Hair follicular keratinocyte (primary cell): Measurements from ENCODE around the gene TM4SF1. TPM values are rescaled to one million over a fixed set of nuclear protein-coding genes. Genes with fewer than 3 reads are reported as not detected.

Experiments
- total RNA-seq: library from RNA; depleted of rRNA; stranded (reverse); fragments of >200 nt; gene quantifications from 2 replicates; pipeline ENCODE4 v1.2.3, GENCODE V29; 2015

Gene TM4SF1
- 154 and 265 TPM in 2 replicates for total RNA-seq

GRCh38 chr3:149377408-149378364 is at the start of gene TM4SF1:
Gene TM4SF1, minus strand, starts transcription at chr3:149377649. Its CDS starts 102 bp downstream, at chr3:149377547.

GRCh38 chr3:149333176-149333859 is 44.1 kb downstream of the TM4SF1 start, which contains the start of gene TM4SF18:
Gene TM4SF18, minus strand, starts transcription at chr3:149333636. Its CDS starts 254 bp downstream, at chr3:149333382.

Other genes starting within 250 kb of the TM4SF1 start
- gene HPS3, start 248.0 kb downstream of the TM4SF1 start, total RNA-seq: 11.5 and 12.7 TPM in 2 replicates
- gene CP, start 155.8 kb downstream of the TM4SF1 start, total RNA-seq: not detected in 2 replicates
- gene TM4SF18, start 44.0 kb downstream of the TM4SF1 start, total RNA-seq: 0.46 TPM in 1 of 2 replicates, not detected in the other
- not detected in 2 replicates for gene TM4SF4, start 97.0 kb upstream of the TM4SF1 start, total RNA-seq